ENCODE measurements around the gene TGFBR3.

The TGFBR3 gene

GRCh38 chr1:91885213-91885715 lies 687 bp downstream of the TGFBR3 start:
- peak; percentile 2; the same call in 1 of the 3 replicates for ATAC-seq (ENCODE audit: low read depth)
- TF ChIP-seq, protein P1, sequence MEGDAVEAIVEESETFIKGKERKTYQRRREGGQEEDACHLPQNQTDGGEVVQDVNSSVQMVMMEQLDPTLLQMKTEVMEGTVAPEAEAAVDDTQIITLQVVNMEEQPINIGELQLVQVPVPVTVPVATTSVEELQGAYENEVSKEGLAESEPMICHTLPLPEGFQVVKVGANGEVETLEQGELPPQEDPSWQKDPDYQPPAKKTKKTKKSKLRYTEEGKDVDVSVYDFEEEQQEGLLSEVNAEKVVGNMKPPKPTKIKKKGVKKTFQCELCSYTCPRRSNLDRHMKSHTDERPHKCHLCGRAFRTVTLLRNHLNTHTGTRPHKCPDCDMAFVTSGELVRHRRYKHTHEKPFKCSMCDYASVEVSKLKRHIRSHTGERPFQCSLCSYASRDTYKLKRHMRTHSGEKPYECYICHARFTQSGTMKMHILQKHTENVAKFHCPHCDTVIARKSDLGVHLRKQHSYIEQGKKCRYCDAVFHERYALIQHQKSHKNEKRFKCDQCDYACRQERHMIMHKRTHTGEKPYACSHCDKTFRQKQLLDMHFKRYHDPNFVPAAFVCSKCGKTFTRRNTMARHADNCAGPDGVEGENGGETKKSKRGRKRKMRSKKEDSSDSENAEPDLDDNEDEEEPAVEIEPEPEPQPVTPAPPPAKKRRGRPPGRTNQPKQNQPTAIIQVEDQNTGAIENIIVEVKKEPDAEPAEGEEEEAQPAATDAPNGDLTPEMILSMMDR (IDR thresholded peaks at IDR 0.05; ENCODE audit: poor library complexity, severe bottlenecking) = no peak
- H3K36me3 ChIP-seq (ENCODE audit: low read depth) = no peaks in the 10 kb centered on the region
- DNase-seq (ENCODE audit: low spot score) = no peak
- no peaks in the 10 kb centered on the region for H3K9me3 ChIP-seq (ENCODE audit: severe bottlenecking)
- H3K27me3 ChIP-seq (ENCODE audit: insufficient read depth, poor library complexity, severe bottlenecking) = no peaks in the 10 kb centered on the region
- peaks cover 4% of the 10 kb centered on the region for H3K4me1 ChIP-seq (ENCODE audit: insufficient read depth, poor library complexity, severe bottlenecking)
- peak overlapping the region; percentile 73 for H3K4me3 ChIP-seq (ENCODE audit: severe bottlenecking)
- peak overlapping the region; percentile 37 for H3K27ac ChIP-seq (ENCODE audit: poor library complexity, severe bottlenecking)

GRCh38 chr1:91884459-91885212 lies 1.3 kb downstream of the TGFBR3 start:
- Histone ChIP-seq H3K9me3 (ENCODE audit: severe bottlenecking) (no peaks in the 10 kb centered on the region), H3K4me1 (ENCODE audit: insufficient read depth, poor library complexity, severe bottlenecking) (peaks cover under 1% of the 10 kb centered on the region), H3K27me3 (ENCODE audit: insufficient read depth, poor library complexity, severe bottlenecking) (no peaks in the 10 kb centered on the region), H3K27ac (ENCODE audit: poor library complexity, severe bottlenecking) (no peak overlapping the region), H3K4me3 (ENCODE audit: severe bottlenecking) (peak overlapping the region; percentile 73), H3K36me3 (ENCODE audit: low read depth) (no peaks in the 10 kb centered on the region)
- ATAC-seq (ENCODE audit: low read depth) (peak; percentile 33; the same call in 2 of the 3 replicates), DNase-seq (ENCODE audit: low spot score) (no peak)
- TF ChIP-seq, protein P1 (IDR thresholded peaks at IDR 0.05; ENCODE audit: poor library complexity, severe bottlenecking) = no peak

GRCh38 chr1:91883470-91883869 lies 2.5 kb downstream of the TGFBR3 start:
- TF ChIP-seq, protein P1 (IDR thresholded peaks at IDR 0.05; ENCODE audit: poor library complexity, severe bottlenecking) = peak; percentile 80
- H3K4me3 ChIP-seq (ENCODE audit: severe bottlenecking) = no peak overlapping the region

DNA sequence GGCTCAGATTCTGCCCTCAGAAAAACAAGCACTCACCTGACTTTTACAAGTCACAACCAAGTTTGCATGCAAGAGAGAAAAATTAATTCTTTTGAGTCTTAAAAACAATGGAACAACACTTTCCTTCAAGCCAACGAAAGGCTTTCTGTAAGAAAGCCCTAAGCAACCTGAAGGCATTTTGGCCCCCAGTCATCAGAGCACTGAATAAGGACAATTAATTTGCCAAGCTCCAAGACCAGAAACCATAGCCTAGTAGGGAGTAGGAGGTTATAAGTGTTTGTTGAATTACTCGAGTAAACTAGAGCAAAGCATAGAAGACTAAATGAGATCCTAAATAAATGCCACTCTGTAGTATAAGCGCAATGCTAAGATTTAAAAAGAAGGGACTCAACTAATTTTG lies 4.7 kb downstream of the TGFBR3 start:
- Histone ChIP-seq H3K4me1 (ENCODE audit: insufficient read depth, poor library complexity, severe bottlenecking) (peaks cover 11% of the 10 kb centered on the region), H3K36me3 (ENCODE audit: low read depth) (no peaks in the 10 kb centered on the region), H3K9me3 (ENCODE audit: severe bottlenecking) (no peaks in the 10 kb centered on the region), H3K27ac (ENCODE audit: poor library complexity, severe bottlenecking) (no peak overlapping the region), H3K4me3 (ENCODE audit: severe bottlenecking) (no peak overlapping the region), H3K27me3 (ENCODE audit: insufficient read depth, poor library complexity, severe bottlenecking) (no peaks in the 10 kb centered on the region)
- DNase-seq (ENCODE audit: low spot score) (no peak), ATAC-seq (ENCODE audit: low read depth) (no peak)
- TF ChIP-seq, protein P1 (IDR thresholded peaks at IDR 0.05; ENCODE audit: poor library complexity, severe bottlenecking) = no peak

More at GRCh38 chr1:91883470-91883869, 2.5 kb downstream of the TGFBR3 start:
- H3K9me3 ChIP-seq (ENCODE audit: severe bottlenecking) = no peaks in the 10 kb centered on the region
- H3K4me1 ChIP-seq (ENCODE audit: insufficient read depth, poor library complexity, severe bottlenecking) = peaks cover 3% of the 10 kb centered on the region
- H3K27ac ChIP-seq (ENCODE audit: poor library complexity, severe bottlenecking) = no peak overlapping the region
- ATAC-seq (ENCODE audit: low read depth) = no peak
- no peak for DNase-seq (ENCODE audit: low spot score)
- H3K36me3 ChIP-seq (ENCODE audit: low read depth) = no peaks in the 10 kb centered on the region
- H3K27me3 ChIP-seq (ENCODE audit: insufficient read depth, poor library complexity, severe bottlenecking) = no peaks in the 10 kb centered on the region

DNA sequence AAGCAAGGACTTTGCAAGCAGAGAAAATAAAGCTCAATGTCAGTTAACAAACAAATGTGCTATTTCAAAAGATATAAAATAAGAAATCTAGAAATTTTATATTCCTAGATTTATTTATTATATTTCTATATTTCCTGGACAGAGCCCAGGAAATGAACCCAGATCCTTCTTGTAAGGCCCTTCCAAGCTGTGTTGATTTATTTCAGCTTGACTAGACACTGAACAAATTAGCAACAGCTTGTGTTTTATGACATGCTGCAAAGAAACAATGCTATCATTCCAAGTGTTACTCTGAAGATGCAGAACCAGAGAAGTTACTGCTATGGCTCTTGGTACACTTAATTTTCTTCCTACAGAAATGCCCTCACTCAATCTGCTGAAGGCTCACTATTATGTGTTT lies 6.2 kb downstream of the TGFBR3 start:
- Histone ChIP-seq H3K9me3 (ENCODE audit: severe bottlenecking) (no peaks in the 10 kb centered on the region), H3K4me1 (ENCODE audit: insufficient read depth, poor library complexity, severe bottlenecking) (peaks cover 11% of the 10 kb centered on the region), H3K36me3 (ENCODE audit: low read depth) (no peaks in the 10 kb centered on the region), H3K27ac (ENCODE audit: poor library complexity, severe bottlenecking) (no peak overlapping the region), H3K4me3 (ENCODE audit: severe bottlenecking) (no peak overlapping the region), H3K27me3 (ENCODE audit: insufficient read depth, poor library complexity, severe bottlenecking) (no peaks in the 10 kb centered on the region)
- TF ChIP-seq, protein P1 (IDR thresholded peaks at IDR 0.05; ENCODE audit: poor library complexity, severe bottlenecking) = no peak
- no peak for DNase-seq (ENCODE audit: low spot score)
- no peak for ATAC-seq (ENCODE audit: low read depth)
